ENCODE data around the gene COL9A3.

GRCh38 chr20:62825333-62825985, 8.6 kb downstream of the COL9A3 start:
- no peak for TF ChIP-seq CTCF (IDR thresholded peaks at IDR 0.05)
- no peak for TF ChIP-seq SIN3A (IDR thresholded peaks at IDR 0.05; ENCODE audit: borderline replicate concordance, insufficient read depth, low read depth, low read length)
- TF ChIP-seq REST (IDR thresholded peaks at IDR 0.05; ENCODE audit: insufficient read depth in 1 of 2, low read depth in 2 of 2, low read length in 1 of 2): no peak
- TF ChIP-seq POLR2AphosphoS5 (IDR thresholded peaks at IDR 0.05; ENCODE audit: low read depth, low read length): no peak
- TF ChIP-seq TCF7L2 (IDR thresholded peaks at IDR 0.05; ENCODE audit: low read depth, low read length): no peak
